ENCODE data around the gene MYBBP1A. TPM values are rescaled to one million over a fixed set of nuclear protein-coding genes. Genes with fewer than 3 reads are reported as not detected.
"Not testable (repeated sequence)": the region's sequence is repeated elsewhere in the genome, so short reads cannot be mapped to it uniquely, and the experiment has no call there.

Gene MYBBP1A
- total RNA-seq, 1 donor from 2014 or later, result 47.9 TPM

- no peak overlapping the region for H3K27ac Mint-ChIP-seq (ENCODE audit: unreplicated experiment)
- H3K9me3 Mint-ChIP-seq (ENCODE audit: unreplicated experiment), result no peaks in the 10 kb centered on the region
- DNase-seq (ENCODE audit: extremely low spot score, unreplicated experiment), result no peak
- TF ChIP-seq, protein P1, sequence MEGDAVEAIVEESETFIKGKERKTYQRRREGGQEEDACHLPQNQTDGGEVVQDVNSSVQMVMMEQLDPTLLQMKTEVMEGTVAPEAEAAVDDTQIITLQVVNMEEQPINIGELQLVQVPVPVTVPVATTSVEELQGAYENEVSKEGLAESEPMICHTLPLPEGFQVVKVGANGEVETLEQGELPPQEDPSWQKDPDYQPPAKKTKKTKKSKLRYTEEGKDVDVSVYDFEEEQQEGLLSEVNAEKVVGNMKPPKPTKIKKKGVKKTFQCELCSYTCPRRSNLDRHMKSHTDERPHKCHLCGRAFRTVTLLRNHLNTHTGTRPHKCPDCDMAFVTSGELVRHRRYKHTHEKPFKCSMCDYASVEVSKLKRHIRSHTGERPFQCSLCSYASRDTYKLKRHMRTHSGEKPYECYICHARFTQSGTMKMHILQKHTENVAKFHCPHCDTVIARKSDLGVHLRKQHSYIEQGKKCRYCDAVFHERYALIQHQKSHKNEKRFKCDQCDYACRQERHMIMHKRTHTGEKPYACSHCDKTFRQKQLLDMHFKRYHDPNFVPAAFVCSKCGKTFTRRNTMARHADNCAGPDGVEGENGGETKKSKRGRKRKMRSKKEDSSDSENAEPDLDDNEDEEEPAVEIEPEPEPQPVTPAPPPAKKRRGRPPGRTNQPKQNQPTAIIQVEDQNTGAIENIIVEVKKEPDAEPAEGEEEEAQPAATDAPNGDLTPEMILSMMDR (IDR thresholded peaks at IDR 0.05), result no peak
- peaks cover 12% of the 10 kb centered on the region for H3K4me1 Mint-ChIP-seq (ENCODE audit: unreplicated experiment)
- H3K4me3 Mint-ChIP-seq (ENCODE audit: unreplicated experiment), result no peak overlapping the region
- peaks cover 52% of the 10 kb centered on the region for H3K27me3 Mint-ChIP-seq (ENCODE audit: unreplicated experiment)
- no peaks in the 10 kb centered on the region for H3K36me3 Mint-ChIP-seq (ENCODE audit: unreplicated experiment)
These were observed 27.5 kb upstream of the MYBBP1A start for GRCh38 chr17:4582691-4583090.

- peaks cover 50% of the 10 kb centered on the region for H3K27me3 Mint-ChIP-seq (ENCODE audit: unreplicated experiment)
- no peaks in the 10 kb centered on the region for H3K9me3 Mint-ChIP-seq (ENCODE audit: unreplicated experiment)
- peaks cover 14% of the 10 kb centered on the region for H3K4me1 Mint-ChIP-seq (ENCODE audit: unreplicated experiment)
- DNase-seq (ENCODE audit: extremely low spot score, unreplicated experiment), result no peak
- no peak overlapping the region for H3K27ac Mint-ChIP-seq (ENCODE audit: unreplicated experiment)
- TF ChIP-seq, protein P1 (IDR thresholded peaks at IDR 0.05), result no peak
- no peak overlapping the region for H3K4me3 Mint-ChIP-seq (ENCODE audit: unreplicated experiment)
- no peaks in the 10 kb centered on the region for H3K36me3 Mint-ChIP-seq (ENCODE audit: unreplicated experiment)
These were observed 26.9 kb upstream of the MYBBP1A start for GRCh38 chr17:4582101-4582501.

DNA sequence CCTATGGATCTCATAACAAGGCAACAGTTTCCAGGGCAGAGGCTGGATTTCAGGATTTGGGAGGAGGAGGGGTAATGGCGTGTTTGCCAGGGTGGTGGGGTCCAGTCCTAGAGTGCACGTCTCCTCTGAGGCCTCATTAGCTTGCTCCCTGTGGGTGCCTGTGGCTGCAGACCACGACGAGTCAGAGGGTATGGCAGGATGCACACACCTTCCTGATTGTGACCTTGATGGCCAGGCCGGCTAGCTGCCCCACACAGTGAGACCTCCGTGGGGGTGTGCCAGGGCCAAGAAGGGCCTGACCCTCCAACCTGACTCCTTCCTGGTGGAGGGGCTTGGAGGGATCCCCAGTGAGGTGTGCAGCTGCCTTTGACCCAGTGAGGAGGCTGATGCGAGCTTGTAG lies 25.1 kb upstream of the MYBBP1A start:
- no peak for DNase-seq (ENCODE audit: extremely low spot score, unreplicated experiment)
- H3K36me3 Mint-ChIP-seq (ENCODE audit: unreplicated experiment), result no peaks in the 10 kb centered on the region
- peaks cover 41% of the 10 kb centered on the region for H3K27me3 Mint-ChIP-seq (ENCODE audit: unreplicated experiment)
- H3K4me1 Mint-ChIP-seq (ENCODE audit: unreplicated experiment), result peaks cover 21% of the 10 kb centered on the region
- H3K27ac Mint-ChIP-seq (ENCODE audit: unreplicated experiment), result no peak overlapping the region
- H3K9me3 Mint-ChIP-seq (ENCODE audit: unreplicated experiment), result no peaks in the 10 kb centered on the region
- no peak overlapping the region for H3K4me3 Mint-ChIP-seq (ENCODE audit: unreplicated experiment)
- TF ChIP-seq, protein P1 (IDR thresholded peaks at IDR 0.05), result no peak

- Mint-ChIP-seq H3K27me3 (ENCODE audit: unreplicated experiment) (peaks cover 43% of the 10 kb centered on the region), H3K4me1 (ENCODE audit: unreplicated experiment) (peaks cover 17% of the 10 kb centered on the region)
These were observed 24.5 kb upstream of the MYBBP1A start for GRCh38 chr17:4579678-4580077.

DNA sequence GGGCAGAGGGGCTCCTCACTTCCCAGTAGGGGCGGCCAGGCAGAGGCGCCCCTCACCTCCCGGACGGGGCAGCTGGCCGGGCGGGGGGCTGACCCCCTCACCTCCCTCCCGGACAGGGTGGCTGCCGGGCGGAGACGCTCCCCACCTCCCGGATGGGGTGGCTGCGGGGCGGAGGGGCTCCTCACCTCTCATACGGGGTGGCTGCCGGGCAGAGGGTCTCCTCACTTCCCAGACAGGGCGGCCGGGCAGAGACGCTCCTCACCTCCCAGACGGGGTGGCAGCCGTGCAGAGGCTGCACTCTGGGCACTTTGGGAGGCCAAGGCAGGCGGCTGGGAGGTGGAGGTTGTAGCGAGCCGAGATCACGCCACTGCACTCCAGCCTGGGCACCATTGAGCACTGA lies 23.2 kb upstream of the MYBBP1A start:
- not testable (repeated sequence) for H3K9me3 Mint-ChIP-seq (ENCODE audit: unreplicated experiment); DNase-seq (ENCODE audit: extremely low spot score, unreplicated experiment); H3K36me3 Mint-ChIP-seq (ENCODE audit: unreplicated experiment); H3K27ac Mint-ChIP-seq (ENCODE audit: unreplicated experiment); H3K4me3 Mint-ChIP-seq (ENCODE audit: unreplicated experiment)
- peaks cover 12% of the 10 kb centered on the region for H3K4me1 Mint-ChIP-seq (ENCODE audit: unreplicated experiment)
- peaks cover 46% of the 10 kb centered on the region for H3K27me3 Mint-ChIP-seq (ENCODE audit: unreplicated experiment)

More at GRCh38 chr17:4579678-4580077, 24.5 kb upstream of the MYBBP1A start:
- Mint-ChIP-seq H3K36me3 (ENCODE audit: unreplicated experiment) (no peaks in the 10 kb centered on the region), H3K27ac (ENCODE audit: unreplicated experiment) (no peak overlapping the region), H3K9me3 (ENCODE audit: unreplicated experiment) (no peaks in the 10 kb centered on the region), H3K4me3 (ENCODE audit: unreplicated experiment) (no peak overlapping the region)
- no peak for DNase-seq (ENCODE audit: extremely low spot score, unreplicated experiment)
- TF ChIP-seq, protein P1 (IDR thresholded peaks at IDR 0.05), result no peak
